Colonic mucosa (tissue), 4 donors: ENCODE results near the gene KIF1A. TPM values are rescaled to one million over a fixed set of nuclear protein-coding genes. Genes with fewer than 3 reads are reported as not detected.

Experiments used
- DNase-seq: peaks from one replicate; pipeline ENCODE4 v3.0.0-alpha.2; 2020
- H3K27ac ChIP-seq: fragments of 200-600 bp; one replicate; pipeline ENCODE4 v1.8.0; 2021
- H3K27me3 ChIP-seq: fragments of 200-600 bp; one replicate; pipeline ENCODE4 v1.8.0; 2021
- H3K36me3 ChIP-seq: fragments of 200-600 bp; one replicate; pipeline ENCODE4 v1.8.0; 2021
- H3K4me1 ChIP-seq: fragments of 200-600 bp; one replicate; pipeline ENCODE4 v1.8.0; 2021; ENCODE audit warnings: mild to moderate bottlenecking
- H3K4me3 ChIP-seq: fragments of 200-600 bp; one replicate; pipeline ENCODE4 v1.8.0; 2021
- H3K9ac ChIP-seq, 2 donors: one replicate each; pipeline ENCODE4 v1.7.0; 2013; ENCODE audit warnings: control low read depth in 2 of 2, low read depth in 2 of 2, low read length in 2 of 2
- H3K9me3 ChIP-seq: fragments of 200-600 bp; one replicate; pipeline ENCODE4 v1.8.0; 2021
- intact Hi-C: fragments of 100-400 bp; cut with DNase I; formaldehyde crosslinking; loops from one replicate; pipeline ENCODE4 v1.14.1; 2022
- total RNA-seq, 2 donors: library from RNA; stranded (reverse); fragmentation: NEBNext Ultra II Directional in 1 of 2; extraction: Animal tissue kit (Norgen Biotek cat#: 25700) in 1 of 2; gene quantifications; one replicate each; pipeline ENCODE4 v1.2.1, GENCODE V29; 2021
- TF ChIP-seq, protein P1 (sequence below): fragments of 200-600 bp; IDR thresholded peaks from one replicate; pipeline ENCODE4 v1.8.0; 2022; ENCODE audit warnings: antibody characterized with exemption, mild to moderate bottlenecking
- donor health status: healthy.
- donor health status: DM: no; HTN: no; CAD: no.
- donor health status: DM: no; HTN: no; CAD: no.

Gene KIF1A
- total RNA-seq, 2 donors from 2014 or later, result 1.9 to 4.3 TPM

GRCh38 chr2:240790370-240791220, 29.4 kb downstream of the KIF1A start:
- H3K4me3 ChIP-seq, result no peak overlapping the region
- no peaks in the 10 kb centered on the region for H3K27me3 ChIP-seq
- no peak overlapping the region for H3K9ac ChIP-seq
- no peaks in the 10 kb centered on the region for H3K9me3 ChIP-seq
- no peaks in the 10 kb centered on the region for H3K36me3 ChIP-seq
- no peak overlapping the region for H3K27ac ChIP-seq
- no peak for DNase-seq
- intact Hi-C loops, result no loop called here
- no peaks in the 10 kb centered on the region for H3K4me1 ChIP-seq
- TF ChIP-seq, protein P1, sequence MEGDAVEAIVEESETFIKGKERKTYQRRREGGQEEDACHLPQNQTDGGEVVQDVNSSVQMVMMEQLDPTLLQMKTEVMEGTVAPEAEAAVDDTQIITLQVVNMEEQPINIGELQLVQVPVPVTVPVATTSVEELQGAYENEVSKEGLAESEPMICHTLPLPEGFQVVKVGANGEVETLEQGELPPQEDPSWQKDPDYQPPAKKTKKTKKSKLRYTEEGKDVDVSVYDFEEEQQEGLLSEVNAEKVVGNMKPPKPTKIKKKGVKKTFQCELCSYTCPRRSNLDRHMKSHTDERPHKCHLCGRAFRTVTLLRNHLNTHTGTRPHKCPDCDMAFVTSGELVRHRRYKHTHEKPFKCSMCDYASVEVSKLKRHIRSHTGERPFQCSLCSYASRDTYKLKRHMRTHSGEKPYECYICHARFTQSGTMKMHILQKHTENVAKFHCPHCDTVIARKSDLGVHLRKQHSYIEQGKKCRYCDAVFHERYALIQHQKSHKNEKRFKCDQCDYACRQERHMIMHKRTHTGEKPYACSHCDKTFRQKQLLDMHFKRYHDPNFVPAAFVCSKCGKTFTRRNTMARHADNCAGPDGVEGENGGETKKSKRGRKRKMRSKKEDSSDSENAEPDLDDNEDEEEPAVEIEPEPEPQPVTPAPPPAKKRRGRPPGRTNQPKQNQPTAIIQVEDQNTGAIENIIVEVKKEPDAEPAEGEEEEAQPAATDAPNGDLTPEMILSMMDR, result no peak

DNA sequence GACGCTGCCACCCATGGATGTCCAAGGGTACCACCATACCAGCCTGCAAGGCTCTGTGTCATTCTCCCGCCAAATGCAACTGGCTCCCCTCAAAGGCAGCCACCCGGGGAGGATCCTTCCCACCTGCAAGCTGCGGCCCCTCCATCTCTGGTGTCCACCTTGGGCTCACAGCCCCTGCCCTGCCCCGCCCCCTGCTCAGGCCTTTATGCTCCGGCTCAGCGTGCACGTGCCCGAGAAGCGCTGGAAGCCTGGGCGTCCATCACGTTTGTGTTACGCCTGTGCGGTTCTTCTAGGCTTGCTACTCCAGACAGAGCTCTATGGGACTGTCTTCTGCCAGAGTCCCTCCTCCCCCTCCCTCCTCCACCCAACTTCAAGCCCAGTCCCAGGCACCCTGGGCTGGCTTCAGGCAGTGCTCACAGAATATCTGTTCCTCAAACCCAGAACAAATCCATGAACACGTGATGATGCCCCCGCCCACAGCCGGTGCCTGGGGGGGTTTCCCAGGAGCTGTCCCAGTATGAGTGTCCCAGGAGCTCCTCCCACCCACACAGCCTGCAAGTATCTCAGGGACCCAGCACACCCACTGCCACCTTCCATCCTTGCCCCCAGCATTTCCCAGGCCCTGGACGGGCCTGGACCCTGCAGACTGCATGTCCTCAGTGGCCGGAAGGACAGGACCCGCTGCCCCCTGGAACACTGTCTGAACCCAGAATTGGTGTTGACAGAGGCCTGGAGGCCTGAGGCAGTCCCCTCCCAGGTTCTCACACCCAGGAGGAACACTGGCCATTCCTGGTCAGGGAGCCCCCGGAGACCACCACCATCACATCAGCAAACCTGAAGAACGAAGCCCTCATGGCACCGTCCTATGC, 30.3 kb downstream of the KIF1A start:
- no peaks in the 10 kb centered on the region for H3K27me3 ChIP-seq
- no peaks in the 10 kb centered on the region for H3K9me3 ChIP-seq
- no peak overlapping the region for H3K4me3 ChIP-seq
- no peak overlapping the region for H3K27ac ChIP-seq
- DNase-seq, result no peak
- intact Hi-C loops, result no loop called here
- no peaks in the 10 kb centered on the region for H3K4me1 ChIP-seq
- H3K9ac ChIP-seq, result no peak overlapping the region
- H3K36me3 ChIP-seq, result no peaks in the 10 kb centered on the region
- TF ChIP-seq, protein P1, result no peak

DNA sequence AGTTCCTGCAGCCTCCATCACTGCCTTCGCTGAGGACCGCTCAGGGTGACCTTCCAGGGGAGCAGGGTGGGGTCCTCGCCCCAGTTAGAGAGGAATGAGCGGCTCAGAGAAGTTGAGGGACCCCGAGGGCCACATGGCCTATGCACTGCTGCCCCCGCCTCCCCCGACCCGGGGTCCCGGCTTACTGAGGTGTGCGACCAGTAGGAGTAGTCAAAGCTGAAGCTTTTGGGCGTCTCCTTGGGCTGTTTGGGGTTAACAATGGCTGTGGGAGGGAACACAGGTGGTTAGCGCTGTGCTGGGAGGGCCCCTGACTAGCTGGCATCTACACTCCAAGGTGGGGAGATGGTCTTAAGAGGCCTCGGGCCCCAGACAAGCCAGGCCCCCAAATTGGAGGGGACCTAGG, 31.0 kb downstream of the KIF1A start:
- no peak for DNase-seq
- H3K27ac ChIP-seq, result no peak overlapping the region

GRCh38 chr2:240788482-240788881, 31.5 kb downstream of the KIF1A start:
- no peak for DNase-seq
- no peak overlapping the region for H3K27ac ChIP-seq
- H3K4me3 ChIP-seq, result no peak overlapping the region
- H3K4me1 ChIP-seq, result no peaks in the 10 kb centered on the region
- H3K9me3 ChIP-seq, result no peaks in the 10 kb centered on the region
- H3K27me3 ChIP-seq, result no peaks in the 10 kb centered on the region
- H3K36me3 ChIP-seq, result no peaks in the 10 kb centered on the region
- TF ChIP-seq, protein P1, result no peak
- intact Hi-C loops, result no loop called here
- no peak overlapping the region for H3K9ac ChIP-seq

More for the DNA sequence above, 31.0 kb downstream of the KIF1A start:
- intact Hi-C loops, result no loop called here
- H3K4me3 ChIP-seq, result no peak overlapping the region
- H3K9me3 ChIP-seq, result no peaks in the 10 kb centered on the region
- no peaks in the 10 kb centered on the region for H3K36me3 ChIP-seq
- no peaks in the 10 kb centered on the region for H3K4me1 ChIP-seq
- no peak overlapping the region for H3K9ac ChIP-seq
- TF ChIP-seq, protein P1, result no peak
- no peaks in the 10 kb centered on the region for H3K27me3 ChIP-seq

DNA sequence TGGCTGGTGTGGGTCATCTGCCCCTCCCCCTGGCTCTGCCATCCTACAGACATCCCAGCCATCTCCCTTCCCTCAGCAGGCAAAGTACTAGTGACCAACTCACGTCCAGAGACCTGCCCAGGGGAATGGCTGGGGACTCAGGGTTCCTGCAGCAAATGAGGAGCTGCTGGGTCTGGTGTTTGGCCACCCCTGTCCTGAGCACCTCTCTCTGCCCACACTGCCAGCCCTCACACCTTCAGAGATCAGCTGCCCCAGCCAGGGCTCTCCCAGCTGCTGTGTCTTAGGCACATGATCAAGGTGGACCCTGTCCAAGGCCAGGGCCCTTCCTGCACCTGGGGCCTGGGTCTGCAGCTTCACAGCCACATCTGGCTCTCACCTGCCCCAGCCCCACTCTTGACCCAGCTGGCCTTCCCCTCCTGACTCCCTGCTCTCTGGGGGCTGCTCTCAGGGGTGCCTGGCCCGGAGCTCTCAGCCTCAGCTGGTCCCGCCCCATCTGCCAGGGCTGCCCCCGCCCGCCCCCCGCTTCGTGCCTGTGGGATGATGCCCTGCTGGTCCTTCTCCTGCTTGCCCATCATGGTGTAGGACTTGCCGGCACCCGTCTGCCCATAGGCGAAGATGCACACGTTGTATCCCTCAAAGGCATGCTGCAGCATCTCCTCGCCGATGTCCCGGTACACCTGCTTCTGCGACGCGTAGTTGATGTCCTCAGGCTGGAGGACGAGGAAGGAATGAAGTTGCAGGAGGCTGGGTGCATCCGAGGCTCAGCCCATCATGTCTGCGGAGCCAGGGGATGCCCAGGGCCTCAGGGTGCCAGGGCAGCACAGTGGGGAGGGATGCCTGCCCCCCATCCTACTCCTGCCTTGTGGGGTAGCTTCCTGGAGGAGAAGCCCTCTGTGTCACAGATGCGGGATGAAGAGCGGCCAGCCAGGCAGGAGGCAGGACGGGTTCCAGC, 32.2 kb downstream of the KIF1A start:
- intact Hi-C loops, result no loop called here
- DNase-seq, result no peak
- Histone ChIP-seq H3K27ac (no peak overlapping the region), H3K4me1 (no peaks in the 10 kb centered on the region), H3K9ac (no peak overlapping the region), H3K27me3 (no peaks in the 10 kb centered on the region), H3K9me3 (no peaks in the 10 kb centered on the region), H3K36me3 (no peaks in the 10 kb centered on the region), H3K4me3 (no peak overlapping the region)
- TF ChIP-seq, protein P1, result no peak
